Measurements from ENCODE around the gene MRTO4. TPM values are rescaled to one million over a fixed set of nuclear protein-coding genes. Genes with fewer than 3 reads are reported as not detected.

Gene MRTO4
- total RNA-seq, 4 donors from 2014 or later = 10.0 to 26.2 (median 16.9) TPM

GRCh38 chr1:19219451-19219850 is 32.2 kb upstream of the MRTO4 start:
- no peak for DNase-seq (ENCODE audit: extremely low spot score)
- Histone ChIP-seq H3K4me3 (no peak overlapping the region), H3K4me1 (peaks cover 0 to 15% (median 10%) of the 10 kb centered on the region in 4 donors), H3K27me3 (no peaks in the 10 kb centered on the region), H3K9me3 (no peaks in the 10 kb centered on the region), H3K36me3 (peaks cover 37 to 93% (median 80%) of the 10 kb centered on the region in 4 donors), H3K27ac (replicated peaks in 1 of 4) (peak overlapping the region; percentile 8 to 37 (median 24))
- TF ChIP-seq POLR2AphosphoS5 (IDR thresholded peaks at IDR 0.05) (no peak), POLR2A (IDR thresholded peaks at IDR 0.05; ENCODE audit: low read depth) (no peak), EP300 (IDR thresholded peaks at IDR 0.05) (no peak), CTCF (IDR thresholded peaks at IDR 0.05) (no peak)
- WGBS = 71% methylated on average over 6 of the region's 7 CpGs
- intact Hi-C loops (cut with DNase I) = no loop called here

- 86% methylated on average over 8 of the region's 8 CpGs for WGBS
- Histone ChIP-seq H3K27me3 (no peaks in the 10 kb centered on the region), H3K4me3 (no peak overlapping the region), H3K27ac (replicated peaks in 1 of 4) (peak overlapping the region; percentile 20 to 37 (median 24)), H3K36me3 (peaks cover 38 to 97% (median 86%) of the 10 kb centered on the region in 4 donors), H3K9me3 (no peaks in the 10 kb centered on the region), H3K4me1 (peaks cover 0 to 15% (median 10%) of the 10 kb centered on the region in 4 donors)
- TF ChIP-seq POLR2AphosphoS5 (IDR thresholded peaks at IDR 0.05) (no peak), EP300 (IDR thresholded peaks at IDR 0.05) (no peak), POLR2A (IDR thresholded peaks at IDR 0.05; ENCODE audit: low read depth) (no peak), CTCF (IDR thresholded peaks at IDR 0.05) (no peak)
- DNase-seq (ENCODE audit: extremely low spot score) = no peak
- intact Hi-C loops (cut with DNase I) = no loop called here
Measured at GRCh38 chr1:19220080-19220846, 31.3 kb upstream of the MRTO4 start.

- H3K4me3 ChIP-seq = no peak overlapping the region
- intact Hi-C loops (cut with DNase I) = no loop called here
- H3K27me3 ChIP-seq = no peaks in the 10 kb centered on the region
- peaks cover 0 to 15% (median 10%) of the 10 kb centered on the region in 4 donors for H3K4me1 ChIP-seq
- TF ChIP-seq EP300 (IDR thresholded peaks at IDR 0.05) (no peak), POLR2AphosphoS5 (IDR thresholded peaks at IDR 0.05) (peak; percentile 17 to 53), POLR2A (IDR thresholded peaks at IDR 0.05; ENCODE audit: low read depth) (no peak)
- no peaks in the 10 kb centered on the region for H3K9me3 ChIP-seq
- peaks cover 40 to 98% (median 92%) of the 10 kb centered on the region in 4 donors for H3K36me3 ChIP-seq
- peak overlapping the region in 2 of 4 donors; percentile 26 to 37 for H3K27ac ChIP-seq (replicated peaks in 1 of 4)
- no peak for DNase-seq (ENCODE audit: extremely low spot score)
- WGBS = 64% methylated on average over 7 of the region's 7 CpGs
Measured at GRCh38 chr1:19220991-19221390, 30.6 kb upstream of the MRTO4 start.

GRCh38 chr1:19222573-19222972 is 29.0 kb upstream of the MRTO4 start:
- 96% methylated on average over 11 of the region's 11 CpGs for WGBS
- Histone ChIP-seq H3K4me1 (peaks cover 0 to 15% (median 10%) of the 10 kb centered on the region in 4 donors), H3K27me3 (no peaks in the 10 kb centered on the region), H3K4me3 (no peak overlapping the region), H3K27ac (replicated peaks in 1 of 4) (no peak overlapping the region), H3K36me3 (peaks cover 51 to 100% (median 97%) of the 10 kb centered on the region in 4 donors), H3K9me3 (no peaks in the 10 kb centered on the region)
- no peak for TF ChIP-seq EP300 (IDR thresholded peaks at IDR 0.05)
- TF ChIP-seq CTCF (IDR thresholded peaks at IDR 0.05) = no peak
- intact Hi-C loops (cut with DNase I) = no loop called here
- no peak for DNase-seq (ENCODE audit: extremely low spot score)

GRCh38 chr1:19222979-19223824 is 28.4 kb upstream of the MRTO4 start:
- 91% methylated on average over 13 of the region's 15 CpGs for WGBS
- Histone ChIP-seq H3K4me3 (no peak overlapping the region), H3K27me3 (no peaks in the 10 kb centered on the region), H3K9me3 (no peaks in the 10 kb centered on the region), H3K36me3 (peaks cover 51 to 97% (median 94%) of the 10 kb centered on the region in 4 donors), H3K4me1 (peaks cover 0 to 15% (median 10%) of the 10 kb centered on the region in 4 donors), H3K27ac (replicated peaks in 1 of 4) (no peak overlapping the region)
- DNase-seq (ENCODE audit: extremely low spot score) = no peak
- intact Hi-C loops (cut with DNase I) = no loop called here
- TF ChIP-seq POLR2AphosphoS5 (IDR thresholded peaks at IDR 0.05) (no peak), EP300 (IDR thresholded peaks at IDR 0.05) (no peak), POLR2A (IDR thresholded peaks at IDR 0.05; ENCODE audit: low read depth) (no peak), CTCF (IDR thresholded peaks at IDR 0.05) (no peak)
